H9 (cell line): ENCODE results near the gene ZNF512. TPM values are rescaled to one million over a fixed set of nuclear protein-coding genes. Genes with fewer than 3 reads are reported as not detected.

Experiments used
- DNase-seq: peaks from one replicate; pipeline ENCODE4 v3.0.0-alpha.2; 2017
- H2AFZ ChIP-seq: one replicate; pipeline ENCODE4 v1.6.1; 2013; ENCODE audit warnings: mild to moderate bottlenecking, low read length, control low read depth, moderate library complexity
- H2AK5ac ChIP-seq: 2 replicates; pipeline ENCODE4 v1.6.1; 2013; ENCODE audit warnings: low read length, control low read depth, mixed read lengths; ENCODE audit not compliant: insufficient read length
- H2BK120ac ChIP-seq: one replicate; pipeline ENCODE4 v1.6.1; 2013; ENCODE audit warnings: low read depth, mild to moderate bottlenecking, low read length, control low read depth, inconsistent platforms; ENCODE audit not compliant: poor library complexity, severe bottlenecking
- H2BK12ac ChIP-seq: 2 replicates; pipeline ENCODE4 v1.6.1; 2013; ENCODE audit warnings: low read length, control low read depth, mixed read lengths, low read depth; ENCODE audit not compliant: insufficient read length
- H2BK15ac ChIP-seq: 2 replicates; pipeline ENCODE4 v1.6.1; 2013; ENCODE audit warnings: low read depth, low read length, control low read depth
- H2BK20ac ChIP-seq: one replicate; pipeline ENCODE4 v1.6.1; 2013; ENCODE audit warnings: low read depth, mild to moderate bottlenecking, low read length, control low read depth, inconsistent platforms; ENCODE audit not compliant: poor library complexity, severe bottlenecking
- H2BK5ac ChIP-seq: 2 replicates; pipeline ENCODE4 v1.6.1; 2013; ENCODE audit warnings: low read length, control low read depth, mixed read lengths; ENCODE audit not compliant: insufficient read length
- H3K14ac ChIP-seq: 2 replicates; pipeline ENCODE4 v1.6.1; 2013; ENCODE audit warnings: low read length, control low read depth; ENCODE audit not compliant: insufficient read depth
- H3K18ac ChIP-seq: 2 replicates; pipeline ENCODE4 v1.6.1; 2013; ENCODE audit warnings: low read depth, mild to moderate bottlenecking, mixed read lengths, low read length, control low read depth; ENCODE audit not compliant: insufficient read length
- H3K23ac ChIP-seq: 2 replicates; pipeline ENCODE4 v1.6.1; 2013; ENCODE audit warnings: low read length, control low read depth, mixed read lengths, low read depth; ENCODE audit not compliant: insufficient read length
- H3K23me2 ChIP-seq: 2 replicates; pipeline ENCODE4 v1.6.1; 2013; ENCODE audit warnings: low read depth, mild to moderate bottlenecking, mixed read lengths, low read length, control low read depth; ENCODE audit not compliant: insufficient read length, poor library complexity, severe bottlenecking
- H3K27ac ChIP-seq: 2 replicates; pipeline ENCODE4 v1.5.1; 2013; ENCODE audit warnings: low read length, control low read depth, mixed read lengths, low read depth; ENCODE audit not compliant: insufficient read length
- H3K27me3 ChIP-seq: 2 replicates; pipeline ENCODE4 v1.6.1; 2013; ENCODE audit warnings: low read length, control low read depth, inconsistent platforms; ENCODE audit not compliant: insufficient read depth
- H3K4ac ChIP-seq: 2 replicates; pipeline ENCODE4 v1.6.1; 2013; ENCODE audit warnings: low read depth, mild to moderate bottlenecking, control low read depth, inconsistent platforms, low read length, moderate library complexity
- H3K4me1 ChIP-seq: 2 replicates; pipeline ENCODE4 v1.6.1; 2013; ENCODE audit warnings: low read length, control low read depth, inconsistent platforms; ENCODE audit not compliant: insufficient read depth
- H3K4me2 ChIP-seq: 2 replicates; pipeline ENCODE4 v1.6.1; 2013; ENCODE audit warnings: low read length, control low read depth, mixed read lengths; ENCODE audit not compliant: insufficient read length, insufficient read depth
- H3K56ac ChIP-seq: 2 replicates; pipeline ENCODE4 v1.6.1; 2013; ENCODE audit warnings: low read depth, mild to moderate bottlenecking, mixed read lengths, low read length, control low read depth; ENCODE audit not compliant: insufficient read length
- H3K79me1 ChIP-seq: 2 replicates; pipeline ENCODE4 v1.6.1; 2013; ENCODE audit warnings: low read depth, mild to moderate bottlenecking, moderate library complexity, low read length, control low read depth, inconsistent platforms; ENCODE audit not compliant: insufficient read depth, poor library complexity, severe bottlenecking
- H3K79me2 ChIP-seq: 2 replicates; pipeline ENCODE4 v1.6.1; 2013; ENCODE audit warnings: low read length, control low read depth, inconsistent platforms; ENCODE audit not compliant: insufficient read depth
- H3K9ac ChIP-seq: 2 replicates; pipeline ENCODE4 v1.6.1; 2013; ENCODE audit warnings: low read length, control low read depth, mixed read lengths; ENCODE audit not compliant: insufficient read length; ENCODE audit errors: extremely low read depth
- H3K9me3 ChIP-seq: one replicate; pipeline ENCODE4 v1.6.1; 2013; ENCODE audit warnings: low read depth, low read length, inconsistent platforms; ENCODE audit not compliant: control insufficient read depth
- H3T11ph ChIP-seq: one replicate; pipeline ENCODE4 v1.6.1; 2013; ENCODE audit warnings: mild to moderate bottlenecking, low read length, control low read depth, inconsistent platforms
- H4K20me1 ChIP-seq: one replicate; pipeline ENCODE4 v1.6.1; 2013; ENCODE audit not compliant: control insufficient read depth, insufficient read length, insufficient read depth
- H4K5ac ChIP-seq: 2 replicates; pipeline ENCODE4 v1.6.1; 2013; ENCODE audit warnings: low read depth, mild to moderate bottlenecking, mixed read lengths, low read length, control low read depth; ENCODE audit not compliant: insufficient read length
- H4K8ac ChIP-seq: replicated peaks from 2 replicates; pipeline ENCODE4 v1.6.1; 2013; ENCODE audit warnings: low read length, control low read depth, mixed read lengths, low read depth; ENCODE audit not compliant: insufficient read length
- H4K91ac ChIP-seq: 2 replicates; pipeline ENCODE4 v1.6.1; 2013; ENCODE audit warnings: low read depth, mild to moderate bottlenecking, moderate library complexity, mixed read lengths, low read length, control low read depth; ENCODE audit not compliant: insufficient read length
- H3K27ac Mint-ChIP-seq, 3 experiments: 2 replicates in 2 of 3; 3 replicates in 1 of 3; pipeline ENCODE4 v1.8.0; 2020 to 2021; ENCODE audit warnings: mixed read lengths in 3 of 3, mild to moderate bottlenecking in 1 of 3, moderate library complexity in 1 of 3
- H3K27me3 Mint-ChIP-seq: 2 replicates; pipeline ENCODE4 v1.8.0; 2021; ENCODE audit warnings: low read depth, mild to moderate bottlenecking, moderate library complexity, mixed read lengths
- H3K36me3 Mint-ChIP-seq, 3 experiments: 2 replicates in 2 of 3; 3 replicates in 1 of 3; pipeline ENCODE4 v1.8.0; 2020 to 2021; ENCODE audit warnings: low read depth in 3 of 3, mixed read lengths in 3 of 3; ENCODE audit not compliant: insufficient read depth in 1 of 3
- H3K4me1 Mint-ChIP-seq, 2 experiments: 2 replicates each; pipeline ENCODE4 v1.8.0; 2020; ENCODE audit warnings: mixed read lengths in 2 of 2
- H3K4me3 Mint-ChIP-seq, 2 experiments: 2 replicates in 1 of 2; 3 replicates in 1 of 2; pipeline ENCODE4 v1.8.0; 2020 to 2021; ENCODE audit warnings: mild to moderate bottlenecking in 2 of 2, mixed read lengths in 2 of 2, moderate library complexity in 1 of 2
- H3K9me3 Mint-ChIP-seq, 2 experiments: 2 replicates in 1 of 2; 3 replicates in 1 of 2; pipeline ENCODE4 v1.8.0; 2020; ENCODE audit warnings: mild to moderate bottlenecking in 2 of 2, mixed read lengths in 2 of 2, moderate library complexity in 1 of 2
- CTCF ChIP-seq: fragments of 200-600 bp; sonication (generic); conservative IDR thresholded peaks from 3 replicates; pipeline ENCODE4 v1.8.0; 2021; ENCODE audit warnings: antibody characterized with exemption, mild to moderate bottlenecking
- WGBS: extraction: QIAGEN DNeasy Blood & Tissue Kit; methylation state at CpG from one replicate; pipeline ENCODE4 v1.1.7; 2013; ENCODE audit warnings: missing lambda C conversion rate, low lambda C conversion rate, mixed read lengths; ENCODE audit not compliant: insufficient read length; ENCODE audit errors: extremely low coverage; 5-methylcytosine and 5-hydroxymethylcytosine counted together
- total RNA-seq: library from RNA; stranded (reverse); gene quantifications from 2 replicates; pipeline ENCODE4 v1.2.1, GENCODE V29; 2021

Gene ZNF512
- total RNA-seq, 1 experiment from 2014 or later: 38.2 TPM

GRCh38 chr2:27636766-27637165 lies 53.9 kb downstream of the ZNF512 start:
- no peak overlapping the region for H4K5ac ChIP-seq
- no peaks in the 10 kb centered on the region for H3K23me2 ChIP-seq
- H2BK5ac ChIP-seq: no peak overlapping the region
- H3K4ac ChIP-seq: no peak overlapping the region
- TF ChIP-seq CTCF: no peak
- no peak overlapping the region for H3K4me3 Mint-ChIP-seq
- H3K14ac ChIP-seq: no peak overlapping the region
- H3K9me3 ChIP-seq: no peaks in the 10 kb centered on the region
- no peak overlapping the region for H2BK15ac ChIP-seq
- no peaks in the 10 kb centered on the region for H3K9me3 Mint-ChIP-seq
- H2AFZ ChIP-seq: no peak overlapping the region
- no peak overlapping the region for H3T11ph ChIP-seq
- no peak overlapping the region for H2AK5ac ChIP-seq
- H3K23ac ChIP-seq: no peak overlapping the region
- DNase-seq: no peak
- H4K91ac ChIP-seq: no peak overlapping the region
- WGBS: no CpG with 5 or more reads among the region's 5 CpGs
- no peak overlapping the region for H4K8ac ChIP-seq
- no peak overlapping the region for H3K27ac ChIP-seq
- H3K27ac Mint-ChIP-seq: no peak overlapping the region
- H3K4me2 ChIP-seq: no peak overlapping the region
- no peak overlapping the region for H3K56ac ChIP-seq
- no peaks in the 10 kb centered on the region for H3K4me1 Mint-ChIP-seq
- no peaks in the 10 kb centered on the region for H3K4me1 ChIP-seq
- H3K18ac ChIP-seq: no peak overlapping the region
- no peaks in the 10 kb centered on the region for H3K79me2 ChIP-seq
- no peaks in the 10 kb centered on the region for H3K79me1 ChIP-seq
- no peak overlapping the region for H2BK12ac ChIP-seq
- H2BK20ac ChIP-seq: no peak overlapping the region
- H3K36me3 Mint-ChIP-seq: peaks cover 27 to 75% (median 63%) of the 10 kb centered on the region in 3 experiments
- no peak overlapping the region for H3K9ac ChIP-seq
- no peaks in the 10 kb centered on the region for H3K27me3 ChIP-seq
- no peaks in the 10 kb centered on the region for H3K27me3 Mint-ChIP-seq
- no peak overlapping the region for H2BK120ac ChIP-seq
- no peaks in the 10 kb centered on the region for H4K20me1 ChIP-seq
